OCI-LY7 (cell line): ENCODE results near the gene HINT2. TPM values are rescaled to one million over a fixed set of nuclear protein-coding genes. Genes with fewer than 3 reads are reported as not detected.

Experiments used
- BruUV-seq: library from RNA; stranded (reverse); fragments of 400-500 nt; replicated peaks from 2 replicates; lab custom pipeline; 2021; lab: Mats Ljungman, UMichigan
- CTCF ChIA-PET: fragments of 300-600 bp; sonication (Branson Sonifier 250); formaldehyde crosslinking; loops from one replicate; lab custom pipeline; 2022; ENCODE audit warnings: antibody characterized with exemption; ENCODE audit not compliant: unreplicated experiment; lab: Charles Lee
- POLR2A ChIA-PET: fragments of 300-600 bp; sonication (Branson Sonifier 250); formaldehyde crosslinking; loops from one replicate; lab custom pipeline; 2022; ENCODE audit warnings: antibody characterized with exemption; lab: Charles Lee
- DNase-seq: peaks from one replicate; pipeline ENCODE4 v3.0.0-alpha.2; 2015; ENCODE audit warnings: low spot score
- H2AFZ ChIP-seq: fragments of 200-600 bp; sonication (generic), shearing (Covaris generic); 2 replicates; pipeline ENCODE4 v1.6.1; 2014; ENCODE audit warnings: mild to moderate bottlenecking, antibody characterized with exemption, low read length, moderate library complexity
- H3K27ac ChIP-seq: fragments of 200-600 bp; sonication (generic); 2 replicates; pipeline ENCODE4 v1.5.1; 2014; ENCODE audit warnings: mixed run types, low read depth, mild to moderate bottlenecking, moderate library complexity, low read length, inconsistent platforms; ENCODE audit not compliant: poor library complexity, severe bottlenecking
- H3K36me3 ChIP-seq: fragments of 200-600 bp; sonication (generic); 2 replicates; pipeline ENCODE4 v1.6.1; 2014; ENCODE audit warnings: mild to moderate bottlenecking, antibody characterized with exemption, low read length, moderate library complexity, mixed read lengths; ENCODE audit not compliant: insufficient read depth
- H3K4me1 ChIP-seq: fragments of 200-600 bp; sonication (generic); 2 replicates; pipeline ENCODE4 v1.5.1; 2014; ENCODE audit warnings: mild to moderate bottlenecking, low read length; ENCODE audit not compliant: insufficient read depth, poor library complexity, severe bottlenecking
- H3K4me2 ChIP-seq: fragments of 200-600 bp; sonication (generic); 2 replicates; pipeline ENCODE4 v1.6.1; 2014; ENCODE audit warnings: mild to moderate bottlenecking, low read length
- H3K4me3 ChIP-seq: fragments of 200-600 bp; sonication (generic); 2 replicates; pipeline ENCODE4 v1.5.1; 2014; ENCODE audit warnings: mild to moderate bottlenecking, low read depth, low read length; ENCODE audit not compliant: poor library complexity, severe bottlenecking
- H3K79me2 ChIP-seq: fragments of 200-600 bp; sonication (generic); 2 replicates; pipeline ENCODE4 v1.6.1; 2016; ENCODE audit warnings: low read depth, mild to moderate bottlenecking, low read length, moderate library complexity, mixed read lengths; ENCODE audit not compliant: insufficient read depth
- H3K9me2 ChIP-seq: fragments of 200-600 bp; sonication (generic); 2 replicates; pipeline ENCODE4 v1.6.1; 2016; ENCODE audit warnings: mild to moderate bottlenecking, low read length, mixed read lengths; ENCODE audit not compliant: insufficient read depth
- H3K9me3 ChIP-seq: fragments of 200-600 bp; sonication (generic); 2 replicates; pipeline ENCODE4 v1.6.1; 2014; ENCODE audit warnings: mild to moderate bottlenecking, mixed run types, low read length, mixed read lengths
- H4K20me1 ChIP-seq: fragments of 200-600 bp; sonication (generic); 2 replicates; pipeline ENCODE4 v1.6.1; 2014; ENCODE audit warnings: mild to moderate bottlenecking, antibody characterized with exemption, low read length, moderate library complexity, mixed read lengths; ENCODE audit not compliant: insufficient read depth
- CTCF ChIP-seq: fragments of 200-600 bp; sonication (generic); conservative IDR thresholded peaks from 2 replicates; pipeline ENCODE4 v1.5.1; 2014; ENCODE audit warnings: mild to moderate bottlenecking, antibody characterized with exemption, low read length, moderate library complexity, mixed read lengths
- EZH2phosphoT487 ChIP-seq: fragments of 200-600 bp; sonication (generic); IDR thresholded peaks from 2 replicates; pipeline ENCODE4 v1.6.1; 2018; ENCODE audit warnings: low read depth, borderline replicate concordance, mild to moderate bottlenecking, mixed run types, antibody characterized with exemption, low read length, moderate library complexity, mixed read lengths
- intact Hi-C: fragments of 100-400 bp; cut with micrococcal nuclease; formaldehyde crosslinking; loops from one replicate; pipeline ENCODE4 v1.10.0; 2022; ENCODE audit not compliant: unreplicated experiment
- total RNA-seq, 2 experiments: library from RNA; depleted of rRNA in 1 of 2; stranded (reverse); fragments of >200 nt in 1 of 2; shearing (Covaris generic) in 1 of 2; gene quantifications; 2 replicates each; pipeline ENCODE4 v1.2.3, GENCODE V29; 2014 to 2022

The HINT2 gene
- total RNA-seq, 2 experiments from 2014 or later = 82.5 to 84.5 TPM

- Histone ChIP-seq H3K36me3 (peaks cover 9% of the 10 kb centered on the region), H3K9me2 (no peaks in the 10 kb centered on the region), H4K20me1 (no peaks in the 10 kb centered on the region), H3K4me3 (no peak overlapping the region), H3K27ac (no peak overlapping the region), H2AFZ (no peak overlapping the region), H3K4me2 (no peak overlapping the region), H3K9me3 (no peaks in the 10 kb centered on the region), H3K4me1 (peaks cover 47% of the 10 kb centered on the region), H3K79me2 (no peaks in the 10 kb centered on the region; the same call in 1 of the 2 replicates)
- no TSS peak for BruUV-seq
- ChIA-PET CTCF (interaction anchor here (1.0 kb wide), 1 partner anchor 10 kb away, joined by 4 read pairs; no protein-coding TSS in a partner anchor), POLR2A (interaction anchor here (0.6 to 2.0 kb wide), 4 partner anchors 12 to 158 kb away, joined by 3 to 4 read pairs (median 3); partner anchors contain the start of gene ARHGEF39)
- intact Hi-C loops = no loop called here
- no peak for DNase-seq
- TF ChIP-seq CTCF = no peak
- no peak for TF ChIP-seq EZH2phosphoT487
These were observed 36.3 kb downstream of the HINT2 start for GRCh38 chr9:35778496-35778895.

- DNase-seq = peak; percentile 95
- TF ChIP-seq CTCF (no peak), EZH2phosphoT487 (no peak)
- intact Hi-C loops = loop anchor here (1.0 kb wide), 1 partner anchor 19 kb away; no protein-coding TSS in a partner anchor
- ChIA-PET POLR2A (interaction anchor here (0.5 to 2.4 kb wide), 16 partner anchors 9 to 1611 kb away, joined by 3 to 12 read pairs (median 4); partner anchors contain the start of genes GBA2, RGP1 and TLN1), CTCF (interaction anchor here (0.9 to 1.5 kb wide), 4 partner anchors 14 to 48 kb away, joined by 3 to 4 read pairs (median 3); no protein-coding TSS in a partner anchor)
- no TSS peak for BruUV-seq
- Histone ChIP-seq H4K20me1 (no peaks in the 10 kb centered on the region), H3K4me3 (peak overlapping the region; percentile 39), H3K4me2 (peak overlapping the region; percentile 76), H3K4me1 (peaks cover 58% of the 10 kb centered on the region), H3K79me2 (no peaks in the 10 kb centered on the region; the same call in 1 of the 2 replicates), H3K9me3 (no peaks in the 10 kb centered on the region), H2AFZ (no peak overlapping the region; the same call in 1 of the 2 replicates), H3K36me3 (peaks cover 5% of the 10 kb centered on the region), H3K27ac (peak overlapping the region; percentile 89), H3K9me2 (no peaks in the 10 kb centered on the region)
These were observed 38.8 kb downstream of the HINT2 start for GRCh38 chr9:35776018-35776417.
